K562 (cell line): ENCODE data around the gene SDF4. TPM values are rescaled to one million over a fixed set of nuclear protein-coding genes. Genes with fewer than 3 reads are reported as not detected.

ENCODE experiments used
- ATAC-seq: fragments of 200-7000 bp; cut with Tn5 transposase; 3 replicates; pipeline ENCODE4 v1.9.1; 2020; ENCODE audit warnings: moderate library complexity
- BruUV-seq: library from RNA; stranded (reverse); fragments of 400-500 nt; replicated peaks from 2 replicates; lab custom pipeline; 2021; lab: Mats Ljungman, UMichigan
- CTCF ChIA-PET: fragments of 300-600 bp; formaldehyde crosslinking; extraction: SDS; loops from one replicate; lab custom pipeline; 2021; ENCODE audit warnings: low intra/inter-chr PET ratio; lab: Yijun Ruan, JAX
- POLR2A ChIA-PET: fragments of 300-600, 350-650 bp; sonication (Branson Sonifier 250); formaldehyde crosslinking; extraction: SDS; loops from one replicate; lab custom pipeline; 2021; ENCODE audit warnings: antibody characterized with exemption, inconsistent platforms; lab: Yijun Ruan, JAX
- DNase-seq, 4 experiments: peaks; one replicate each; pipeline versions ENCODE4 v3.0.0 to v3.0.0-alpha.2; 2011 to 2018; ENCODE audit warnings: low spot score in 3 of 4, mixed read lengths in 3 of 4; ENCODE audit errors: extremely low read depth in 1 of 4
- FAIRE-seq: peaks from 2 replicates; lab custom pipeline; 2011; peaks lifted over from hg19 to GRCh38; lab: Jason Lieb, UNC
- H2AFZ ChIP-seq: 2 replicates; pipeline ENCODE4 v1.6.0; 2011; ENCODE audit warnings: low read depth, low read length, control low read depth, inconsistent platforms
- H3K27ac ChIP-seq: fragments of 200-600 bp; 3 replicates; pipeline ENCODE4 v1.8.0; 2011; ENCODE audit warnings: low read depth, mild to moderate bottlenecking, control low read depth, inconsistent platforms, low read length, moderate library complexity, mixed read lengths; ENCODE audit errors: extremely low read depth
- H3K27me3 ChIP-seq, 2 experiments: fragments of 300-600 bp in 1 of 2; 2 replicates in 1 of 2; 3 replicates in 1 of 2; pipeline versions ENCODE4 v1.6.0 to v1.8.0; 2011; ENCODE audit warnings: inconsistent platforms in 2 of 2, low read length in 2 of 2, mild to moderate bottlenecking in 1 of 2, mixed read lengths in 1 of 2, moderate library complexity in 1 of 2; ENCODE audit not compliant: control insufficient read depth in 2 of 2, insufficient read depth in 2 of 2
- H3K36me3 ChIP-seq: fragments of 300-600 bp; 3 replicates; pipeline ENCODE4 v1.8.0; 2011; ENCODE audit warnings: mild to moderate bottlenecking, low read length, inconsistent platforms; ENCODE audit not compliant: control insufficient read depth, insufficient read depth
- H3K4me1 ChIP-seq, 2 experiments: fragments of 200-600 bp in 1 of 2; replicated peaks in 1 of 2; 2 replicates in 1 of 2; 3 replicates in 1 of 2; pipeline versions ENCODE4 v1.5.1 to v1.8.0; 2011; ENCODE audit warnings: inconsistent platforms in 2 of 2, low read length in 2 of 2, mild to moderate bottlenecking in 1 of 2, mixed read lengths in 1 of 2, moderate library complexity in 1 of 2; ENCODE audit not compliant: control insufficient read depth in 2 of 2, insufficient read depth in 2 of 2
- H3K4me2 ChIP-seq: 2 replicates; pipeline ENCODE4 v1.6.1; 2011; ENCODE audit warnings: low read length, control low read depth, inconsistent platforms, mixed read lengths; ENCODE audit not compliant: insufficient read depth
- H3K4me3 ChIP-seq: fragments of 200-600 bp; sonication (generic), shearing (Covaris generic); 2 replicates; pipeline ENCODE4 v1.5.1; 2016; ENCODE audit warnings: control low read depth, inconsistent platforms
- H3K79me2 ChIP-seq: fragments of 200-600 bp; 3 replicates; pipeline ENCODE4 v1.8.0; 2011; ENCODE audit warnings: low read length, inconsistent platforms; ENCODE audit not compliant: control insufficient read depth, insufficient read depth
- H3K9ac ChIP-seq, 2 experiments: 2 replicates each; pipeline versions ENCODE4 v1.6.0 to v1.6.1; 2011; ENCODE audit warnings: low read depth in 2 of 2, low read length in 2 of 2, control low read depth in 1 of 2, inconsistent platforms in 1 of 2, mild to moderate bottlenecking in 1 of 2, mixed read lengths in 1 of 2; ENCODE audit not compliant: insufficient read depth in 1 of 2
- H3K9me1 ChIP-seq: one replicate; pipeline ENCODE4 v1.6.0; 2011; ENCODE audit warnings: inconsistent platforms, mild to moderate bottlenecking, low read length, moderate library complexity; ENCODE audit not compliant: control insufficient read depth, insufficient read depth
- H3K9me3 ChIP-seq: replicated peaks from 2 replicates; pipeline ENCODE4 v1.5.1; 2011; ENCODE audit warnings: low read depth, low read length, inconsistent platforms; ENCODE audit not compliant: control insufficient read depth, insufficient read depth
- H4K20me1 ChIP-seq: replicated peaks from 2 replicates; pipeline ENCODE4 v1.6.1; 2011; ENCODE audit warnings: low read length, inconsistent platforms, mixed read lengths; ENCODE audit not compliant: control insufficient read depth, insufficient read depth
- ARNT ChIP-seq, 2 experiments: fragments of 450-650 bp; IDR thresholded peaks; 2 replicates each; pipeline ENCODE4 v1.6.1; 2016; ENCODE audit warnings: mild to moderate bottlenecking in 1 of 2
- ASH1L ChIP-seq: fragments of 450-650 bp; IDR thresholded peaks from 2 replicates; pipeline ENCODE4 v1.6.1; 2018; ENCODE audit warnings: borderline replicate concordance, mild to moderate bottlenecking, low read depth; ENCODE audit not compliant: partially characterized antibody
- KDM1A ChIP-seq, 2 experiments: fragments of 450-650 bp; IDR thresholded peaks; 2 replicates each; pipeline ENCODE4 v1.6.1; 2016; ENCODE audit warnings: mild to moderate bottlenecking in 2 of 2
- TGIF2 ChIP-seq: sonication (generic); formaldehyde crosslinking; IDR thresholded peaks from 2 replicates; pipeline ENCODE4 v1.8.1; 2022; ENCODE audit warnings: mild to moderate bottlenecking, missing genetic modification reagents, moderate library complexity
- ZNF212 ChIP-seq: fragments of 450-650 bp; formaldehyde crosslinking; IDR thresholded peaks from 2 replicates; pipeline ENCODE4 v1.4.0; 2020; ENCODE audit warnings: mild to moderate bottlenecking
- ZNF785 ChIP-seq: fragments of 250-450 bp; sonication (Bioruptor Pico); IDR thresholded peaks from 2 replicates; pipeline ENCODE4 v1.4.0; 2020; ENCODE audit warnings: mild to moderate bottlenecking
- WGBS: fragments of 100-300 bp; shearing (Covaris generic); methylation state at CpG from one replicate; pipeline ENCODE4 v1.1.6; 2016; ENCODE audit warnings: low coverage, mixed read lengths; ENCODE audit not compliant: insufficient coverage; ENCODE audit errors: missing lambda C conversion rate; 5-methylcytosine and 5-hydroxymethylcytosine counted together
- in situ Hi-C: fragments of 300-500 bp; cut with MboI; formaldehyde crosslinking; loops from 4 replicates; pipeline ENCODE4 v1.15.0; 2018; ENCODE audit warnings: inconsistent platforms, mixed read lengths
- intact Hi-C: fragments of 100-400 bp; cut with micrococcal nuclease; formaldehyde crosslinking; loops from 2 replicates; pipeline ENCODE4 v1.14.2; 2022
- polyA plus RNA-seq, 8 experiments: library from polyadenylated mRNA; depleted of rRNA in 4 of 8; stranded (reverse) in 5 of 8; unstranded in 3 of 8; fragments of >200 nt; fragmentation: Nextera tagmentation in 2 of 8; fragmentation: Illumina TruSeq in 1 of 8; extraction: Ambion mirVana in 2 of 8; extraction: Trizol in 1 of 8; gene quantifications; 2 replicates each; pipeline versions ENCODE4 v1.2.1 to v1.2.3, GENCODE V29; 2011 to 2014; ENCODE audit warnings: inconsistent platforms in 1 of 8, missing spikeins in 1 of 8
- total RNA-seq, 7 experiments: library from RNA; depleted of rRNA in 6 of 7; stranded (reverse); fragments of >200 nt in 6 of 7; fragmentation: Illumina TruSeq in 2 of 7; extraction: Trizol in 2 of 7; gene quantifications; 2 replicates each; pipeline versions ENCODE4 v1.2.1 to v1.2.3, GENCODE V29; 2011 to 2021; ENCODE audit warnings: low replicate concordance in 1 of 7
- TF ChIP-seq, protein P1 (sequence below): fragments of 450-650 bp; IDR thresholded peaks from 2 replicates; pipeline ENCODE4 v1.6.1; 2017; ENCODE audit warnings: antibody characterized with exemption, mild to moderate bottlenecking
- TF ChIP-seq, protein P2 (sequence below): sonication (generic); formaldehyde crosslinking; IDR thresholded peaks from 2 replicates; pipeline ENCODE4 v1.8.0; 2022; ENCODE audit warnings: mild to moderate bottlenecking, missing genetic modification reagents
- TF ChIP-seq, protein P3 (sequence below): fragments of 450-650 bp; formaldehyde crosslinking; conservative IDR thresholded peaks from 2 replicates; pipeline ENCODE4 v1.4.0; 2022; ENCODE audit warnings: mild to moderate bottlenecking, missing genetic modification characterization

Gene SDF4
- total and polyA plus RNA-seq, 9 of the 15 experiments (the other 6 are each of a cell fraction or from before 2014, with no cell fraction given), result 0.35 to 160 (median 65.2) TPM

DNA sequence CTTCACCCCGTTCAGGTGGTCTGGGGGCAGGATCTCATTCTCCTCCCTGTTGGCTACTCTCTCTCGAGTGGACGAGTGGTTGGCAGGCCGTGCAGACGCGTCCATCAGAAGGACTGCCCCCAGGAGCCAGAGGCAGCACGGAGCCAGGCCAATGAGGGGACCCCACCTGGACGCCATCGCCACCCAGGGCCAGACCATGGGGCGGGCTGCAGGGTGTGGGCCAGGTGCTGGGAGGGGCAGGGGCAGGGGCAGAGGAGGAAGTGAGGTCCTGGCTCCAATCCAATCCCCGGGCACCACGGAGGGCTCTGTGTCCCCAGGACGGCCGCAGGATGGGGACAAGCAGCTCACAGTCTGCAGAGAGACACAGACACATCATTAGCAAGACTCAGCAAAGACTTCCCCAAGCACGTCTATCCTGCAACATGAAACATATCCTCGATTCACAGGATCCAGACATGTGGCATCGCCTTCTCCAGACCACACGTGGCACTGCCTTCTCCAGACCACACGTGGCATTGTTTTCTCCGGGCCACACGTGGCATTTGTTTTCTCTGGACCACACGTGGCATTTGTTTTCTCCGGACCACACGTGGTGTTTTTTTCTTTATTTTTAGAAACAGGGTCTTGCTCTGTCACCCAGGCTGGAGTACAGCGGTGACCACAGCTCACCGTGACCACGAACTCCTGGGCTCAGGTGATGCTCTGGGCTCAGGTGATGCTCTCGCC is 3.0 kb downstream of the SDF4 start:
- H3K9me1 ChIP-seq, result no peaks in the 10 kb centered on the region
- POLR2A ChIA-PET, result interaction anchor here (0.6 to 1.5 kb wide), 5 partner anchors 9 to 356 kb away, joined by 3 to 4 read pairs (median 3); no protein-coding TSS in a partner anchor
- peaks cover 6% of the 10 kb centered on the region; the same call in 1 of the 2 replicates for H4K20me1 ChIP-seq
- no peak for DNase-seq
- H3K27ac ChIP-seq, result no peak overlapping the region
- CTCF ChIA-PET, result no interaction called here
- H3K4me3 ChIP-seq, result no peak overlapping the region
- FAIRE-seq, result no peak
- no peak overlapping the region for H3K4me2 ChIP-seq
- H3K36me3 ChIP-seq, result peaks cover 71% of the 10 kb centered on the region; the same call in 2 of the 3 replicates
- in situ Hi-C loops, result no loop called here
- no peak overlapping the region; a peak in 1 of 4 replicates for H3K9ac ChIP-seq
- BruUV-seq, result no TSS peak
- intact Hi-C loops, result no loop called here
- no peaks in the 10 kb centered on the region for H3K27me3 ChIP-seq
- H3K4me1 ChIP-seq, result peaks cover 6 to 72% of the 10 kb centered on the region in 2 experiments; a peak in 4 of 5 replicates
- H3K9me3 ChIP-seq, result peaks cover 9% of the 10 kb centered on the region
- H2AFZ ChIP-seq, result no peak overlapping the region
- WGBS, result 98% methylated on average over 24 of the region's 28 CpGs
- ATAC-seq, result no peak
- peaks cover 89% of the 10 kb centered on the region for H3K79me2 ChIP-seq
- peak in 1 of 2 experiments; percentile 15; a peak in 1 of 4 replicates for TF ChIP-seq KDM1A (IDR thresholded peaks at IDR 0.05)
- no peak for TF ChIP-seq ZNF785 (CRISPR knock-in tag)
- TF ChIP-seq, protein P1, sequence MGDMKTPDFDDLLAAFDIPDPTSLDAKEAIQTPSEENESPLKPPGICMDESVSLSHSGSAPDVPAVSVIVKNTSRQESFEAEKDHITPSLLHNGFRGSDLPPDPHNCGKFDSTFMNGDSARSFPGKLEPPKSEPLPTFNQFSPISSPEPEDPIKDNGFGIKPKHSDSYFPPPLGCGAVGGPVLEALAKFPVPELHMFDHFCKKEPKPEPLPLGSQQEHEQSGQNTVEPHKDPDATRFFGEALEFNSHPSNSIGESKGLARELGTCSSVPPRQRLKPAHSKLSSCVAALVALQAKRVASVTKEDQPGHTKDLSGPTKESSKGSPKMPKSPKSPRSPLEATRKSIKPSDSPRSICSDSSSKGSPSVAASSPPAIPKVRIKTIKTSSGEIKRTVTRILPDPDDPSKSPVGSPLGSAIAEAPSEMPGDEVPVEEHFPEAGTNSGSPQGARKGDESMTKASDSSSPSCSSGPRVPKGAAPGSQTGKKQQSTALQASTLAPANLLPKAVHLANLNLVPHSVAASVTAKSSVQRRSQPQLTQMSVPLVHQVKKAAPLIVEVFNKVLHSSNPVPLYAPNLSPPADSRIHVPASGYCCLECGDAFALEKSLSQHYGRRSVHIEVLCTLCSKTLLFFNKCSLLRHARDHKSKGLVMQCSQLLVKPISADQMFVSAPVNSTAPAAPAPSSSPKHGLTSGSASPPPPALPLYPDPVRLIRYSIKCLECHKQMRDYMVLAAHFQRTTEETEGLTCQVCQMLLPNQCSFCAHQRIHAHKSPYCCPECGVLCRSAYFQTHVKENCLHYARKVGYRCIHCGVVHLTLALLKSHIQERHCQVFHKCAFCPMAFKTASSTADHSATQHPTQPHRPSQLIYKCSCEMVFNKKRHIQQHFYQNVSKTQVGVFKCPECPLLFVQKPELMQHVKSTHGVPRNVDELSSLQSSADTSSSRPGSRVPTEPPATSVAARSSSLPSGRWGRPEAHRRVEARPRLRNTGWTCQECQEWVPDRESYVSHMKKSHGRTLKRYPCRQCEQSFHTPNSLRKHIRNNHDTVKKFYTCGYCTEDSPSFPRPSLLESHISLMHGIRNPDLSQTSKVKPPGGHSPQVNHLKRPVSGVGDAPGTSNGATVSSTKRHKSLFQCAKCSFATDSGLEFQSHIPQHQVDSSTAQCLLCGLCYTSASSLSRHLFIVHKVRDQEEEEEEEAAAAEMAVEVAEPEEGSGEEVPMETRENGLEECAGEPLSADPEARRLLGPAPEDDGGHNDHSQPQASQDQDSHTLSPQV, result no peak
- TF ChIP-seq, protein P2, sequence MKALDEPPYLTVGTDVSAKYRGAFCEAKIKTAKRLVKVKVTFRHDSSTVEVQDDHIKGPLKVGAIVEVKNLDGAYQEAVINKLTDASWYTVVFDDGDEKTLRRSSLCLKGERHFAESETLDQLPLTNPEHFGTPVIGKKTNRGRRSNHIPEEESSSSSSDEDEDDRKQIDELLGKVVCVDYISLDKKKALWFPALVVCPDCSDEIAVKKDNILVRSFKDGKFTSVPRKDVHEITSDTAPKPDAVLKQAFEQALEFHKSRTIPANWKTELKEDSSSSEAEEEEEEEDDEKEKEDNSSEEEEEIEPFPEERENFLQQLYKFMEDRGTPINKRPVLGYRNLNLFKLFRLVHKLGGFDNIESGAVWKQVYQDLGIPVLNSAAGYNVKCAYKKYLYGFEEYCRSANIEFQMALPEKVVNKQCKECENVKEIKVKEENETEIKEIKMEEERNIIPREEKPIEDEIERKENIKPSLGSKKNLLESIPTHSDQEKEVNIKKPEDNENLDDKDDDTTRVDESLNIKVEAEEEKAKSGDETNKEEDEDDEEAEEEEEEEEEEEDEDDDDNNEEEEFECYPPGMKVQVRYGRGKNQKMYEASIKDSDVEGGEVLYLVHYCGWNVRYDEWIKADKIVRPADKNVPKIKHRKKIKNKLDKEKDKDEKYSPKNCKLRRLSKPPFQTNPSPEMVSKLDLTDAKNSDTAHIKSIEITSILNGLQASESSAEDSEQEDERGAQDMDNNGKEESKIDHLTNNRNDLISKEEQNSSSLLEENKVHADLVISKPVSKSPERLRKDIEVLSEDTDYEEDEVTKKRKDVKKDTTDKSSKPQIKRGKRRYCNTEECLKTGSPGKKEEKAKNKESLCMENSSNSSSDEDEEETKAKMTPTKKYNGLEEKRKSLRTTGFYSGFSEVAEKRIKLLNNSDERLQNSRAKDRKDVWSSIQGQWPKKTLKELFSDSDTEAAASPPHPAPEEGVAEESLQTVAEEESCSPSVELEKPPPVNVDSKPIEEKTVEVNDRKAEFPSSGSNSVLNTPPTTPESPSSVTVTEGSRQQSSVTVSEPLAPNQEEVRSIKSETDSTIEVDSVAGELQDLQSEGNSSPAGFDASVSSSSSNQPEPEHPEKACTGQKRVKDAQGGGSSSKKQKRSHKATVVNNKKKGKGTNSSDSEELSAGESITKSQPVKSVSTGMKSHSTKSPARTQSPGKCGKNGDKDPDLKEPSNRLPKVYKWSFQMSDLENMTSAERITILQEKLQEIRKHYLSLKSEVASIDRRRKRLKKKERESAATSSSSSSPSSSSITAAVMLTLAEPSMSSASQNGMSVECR (CRISPR knock-in tag), result no peak
- no peak for TF ChIP-seq ARNT (IDR thresholded peaks at IDR 0.05)
- TF ChIP-seq, protein P3, sequence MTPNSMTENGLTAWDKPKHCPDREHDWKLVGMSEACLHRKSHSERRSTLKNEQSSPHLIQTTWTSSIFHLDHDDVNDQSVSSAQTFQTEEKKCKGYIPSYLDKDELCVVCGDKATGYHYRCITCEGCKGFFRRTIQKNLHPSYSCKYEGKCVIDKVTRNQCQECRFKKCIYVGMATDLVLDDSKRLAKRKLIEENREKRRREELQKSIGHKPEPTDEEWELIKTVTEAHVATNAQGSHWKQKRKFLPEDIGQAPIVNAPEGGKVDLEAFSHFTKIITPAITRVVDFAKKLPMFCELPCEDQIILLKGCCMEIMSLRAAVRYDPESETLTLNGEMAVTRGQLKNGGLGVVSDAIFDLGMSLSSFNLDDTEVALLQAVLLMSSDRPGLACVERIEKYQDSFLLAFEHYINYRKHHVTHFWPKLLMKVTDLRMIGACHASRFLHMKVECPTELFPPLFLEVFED (CRISPR knock-in tag), result no peak
- TF ChIP-seq ZNF212 (CRISPR knock-in tag), result no peak
- no peak for TF ChIP-seq TGIF2 (CRISPR knock-in tag)
- TF ChIP-seq ASH1L, result no peak
